Measurements from ENCODE around the gene TAF4B.
"Not testable (repeated sequence)": the region's sequence is repeated elsewhere in the genome, so short reads cannot be mapped to it uniquely, and the experiment has no call there.

The TAF4B gene

GRCh38 chr18:26242392-26242791 lies 16.1 kb downstream of the TAF4B start:
- DNase-seq, result not testable (repeated sequence)

DNA sequence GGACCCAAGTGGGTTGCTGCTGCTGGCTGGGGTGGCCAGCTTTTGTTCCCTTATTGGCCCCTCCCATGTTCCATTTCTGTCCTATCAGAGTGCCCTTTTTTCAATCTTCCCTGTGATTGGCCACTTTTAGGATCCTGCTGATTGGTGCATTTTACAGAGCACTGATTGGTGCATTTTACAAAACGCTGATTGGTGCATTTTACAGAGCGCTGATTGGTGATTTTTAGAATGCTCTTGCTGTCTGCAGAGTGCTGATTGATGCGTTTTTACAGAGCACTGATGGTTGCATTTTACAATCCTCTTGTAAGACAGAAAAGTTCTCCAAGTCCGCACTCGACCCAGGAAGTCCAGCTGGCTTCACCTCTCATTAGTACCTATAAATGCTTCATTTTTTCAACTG lies 19.2 kb downstream of the TAF4B start:
- DNase-seq, result not testable (repeated sequence)

DNA sequence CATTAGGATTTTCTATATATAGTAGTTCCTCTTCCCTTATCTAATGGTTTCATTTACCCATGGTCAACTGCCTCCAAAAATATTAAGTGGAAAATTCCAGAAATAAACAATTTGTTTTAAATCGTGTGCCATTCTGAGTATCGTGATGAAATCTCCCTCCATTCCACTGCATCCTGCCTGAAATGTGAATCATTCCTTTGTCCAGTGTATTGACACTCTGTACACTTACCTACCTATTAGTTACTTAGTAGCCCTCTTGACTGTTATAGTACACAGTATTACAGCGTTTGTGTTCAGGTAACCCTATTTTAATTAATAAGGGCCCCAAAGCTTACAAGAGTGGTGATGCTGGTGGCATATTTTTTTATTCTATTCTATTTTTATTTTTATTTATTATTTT lies 26.2 kb downstream of the TAF4B start:
- no peak for DNase-seq

GRCh38 chr18:26254808-26255207 lies 28.6 kb downstream of the TAF4B start:
- not testable (repeated sequence) for DNase-seq

- DNase-seq, result no peak
Measured at GRCh38 chr18:26255695-26256622, 29.7 kb downstream of the TAF4B start.

DNA sequence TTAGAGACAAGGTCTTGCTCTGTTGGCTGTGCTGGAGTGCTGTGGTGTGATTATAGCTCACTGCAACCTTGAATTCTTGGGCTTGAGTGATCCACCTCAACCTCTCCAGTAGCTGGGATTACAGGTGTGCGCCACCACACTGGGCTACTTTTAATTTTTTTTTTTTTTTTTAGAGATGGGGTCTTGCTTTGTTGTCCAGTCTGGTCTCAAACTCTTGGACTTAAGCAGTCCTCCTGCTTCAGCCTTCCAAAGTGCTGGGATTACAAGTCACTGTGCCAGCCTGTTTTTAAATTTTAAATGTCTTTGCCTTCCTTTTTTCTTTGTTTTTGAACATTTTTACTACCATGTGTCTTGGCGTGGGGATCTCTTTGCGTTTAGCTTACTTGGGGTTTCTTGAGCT lies 32.5 kb downstream of the TAF4B start:
- no peak for DNase-seq

GRCh38 chr18:26259416-26259815 lies 33.2 kb downstream of the TAF4B start:
- not testable (repeated sequence) for DNase-seq

DNA sequence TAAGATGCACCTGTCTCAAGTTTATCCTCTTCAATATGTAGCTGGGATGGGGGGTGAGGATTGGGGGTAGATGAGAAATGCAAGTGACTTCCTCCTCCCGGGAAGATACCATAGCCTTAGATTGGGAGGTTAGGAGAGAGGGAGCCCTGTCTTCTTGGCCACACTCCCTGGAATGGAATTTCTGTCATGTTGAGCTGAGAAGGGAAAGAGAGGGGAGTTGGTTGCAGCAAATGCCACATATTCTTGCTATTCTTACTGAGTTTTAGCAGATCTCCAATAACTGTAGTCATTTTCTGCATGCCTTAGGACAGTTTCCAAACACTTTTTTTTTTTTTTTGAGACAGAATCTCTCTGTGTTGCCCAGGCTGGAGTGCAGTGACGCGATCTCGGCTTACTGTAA lies 35.9 kb downstream of the TAF4B start:
- DNase-seq, result no peak

DNA sequence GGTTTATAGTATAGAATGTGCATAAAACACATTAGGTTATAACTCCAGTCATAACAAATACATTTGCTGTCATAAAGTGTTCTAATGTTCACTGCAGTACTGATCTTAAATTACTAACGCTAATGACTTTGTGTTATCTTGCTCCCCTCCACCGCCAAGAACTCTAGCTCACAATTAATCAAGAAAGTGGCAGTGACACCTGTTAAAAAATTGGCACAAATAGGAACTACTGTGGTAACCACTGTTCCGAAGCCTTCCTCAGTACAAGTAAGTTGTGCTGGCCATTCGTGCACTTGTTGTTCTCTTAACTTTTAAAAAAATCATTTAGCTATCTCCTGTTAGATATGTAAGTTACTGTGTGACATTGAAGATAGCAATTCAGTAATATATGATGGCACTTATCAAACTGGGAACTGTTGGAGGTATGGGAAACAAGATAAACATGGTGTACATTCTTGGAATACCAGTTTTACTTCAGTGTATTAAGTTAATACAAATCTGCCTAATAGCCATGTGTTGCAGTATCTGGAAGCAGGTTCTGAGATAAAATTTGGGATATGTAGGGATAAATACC lies 41.2 kb downstream of the TAF4B start:
- no peak for DNase-seq

GRCh38 chr18:26268454-26268853 lies 42.2 kb downstream of the TAF4B start:
- DNase-seq, result no peak

DNA sequence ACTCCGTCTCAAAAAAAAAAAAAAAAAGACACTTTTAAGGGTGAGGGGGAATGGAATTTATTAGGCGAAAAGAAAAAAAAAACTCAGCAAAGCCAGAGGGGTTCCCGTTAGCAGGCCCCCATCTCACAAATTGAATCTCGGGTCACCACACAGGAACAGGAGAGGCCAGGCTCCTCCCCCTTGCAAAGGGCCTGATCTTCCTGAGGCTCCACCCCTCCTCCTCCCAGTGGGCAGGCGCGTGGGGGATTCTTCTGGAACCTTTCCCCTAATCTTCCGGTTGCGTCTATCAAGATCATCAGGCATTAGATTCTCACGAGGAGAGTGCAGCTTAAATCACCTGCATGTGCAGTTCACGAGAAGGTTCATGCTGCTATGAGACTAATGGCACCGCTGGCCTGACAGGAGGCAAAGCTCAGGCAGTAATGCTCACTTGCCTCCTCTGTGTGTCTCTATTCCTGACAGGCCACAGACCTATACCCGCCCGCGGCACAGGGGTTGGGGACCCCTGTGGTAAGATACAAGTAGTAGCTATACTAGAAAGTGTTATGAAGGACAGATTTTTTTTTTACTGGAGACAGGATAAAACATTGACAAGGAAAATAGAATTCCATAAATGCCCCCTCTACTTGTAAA lies 45.8 kb downstream of the TAF4B start:
- no peak for DNase-seq

DNA sequence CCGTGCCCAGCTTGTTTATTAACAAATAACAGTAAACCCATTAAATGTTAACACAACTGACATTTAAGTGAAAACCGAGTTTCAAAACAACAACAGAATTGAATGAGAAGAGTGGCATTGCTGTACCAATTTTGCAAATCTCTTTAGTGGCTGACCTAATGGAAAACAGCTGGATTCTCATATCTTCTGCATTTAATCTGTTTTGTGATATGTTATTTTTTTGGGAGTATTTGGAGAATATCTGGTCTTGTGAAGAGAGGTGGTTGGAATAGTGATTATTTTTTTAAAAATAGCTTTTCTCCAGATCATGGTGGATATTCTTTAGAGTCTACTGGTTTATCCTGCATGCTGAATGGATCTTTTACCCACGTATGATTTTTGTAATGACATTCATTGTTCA lies 51.1 kb downstream of the TAF4B start:
- no peak for DNase-seq

- DNase-seq, result no peak
Measured at GRCh38 chr18:26279428-26279827, 53.2 kb downstream of the TAF4B start.

DNA sequence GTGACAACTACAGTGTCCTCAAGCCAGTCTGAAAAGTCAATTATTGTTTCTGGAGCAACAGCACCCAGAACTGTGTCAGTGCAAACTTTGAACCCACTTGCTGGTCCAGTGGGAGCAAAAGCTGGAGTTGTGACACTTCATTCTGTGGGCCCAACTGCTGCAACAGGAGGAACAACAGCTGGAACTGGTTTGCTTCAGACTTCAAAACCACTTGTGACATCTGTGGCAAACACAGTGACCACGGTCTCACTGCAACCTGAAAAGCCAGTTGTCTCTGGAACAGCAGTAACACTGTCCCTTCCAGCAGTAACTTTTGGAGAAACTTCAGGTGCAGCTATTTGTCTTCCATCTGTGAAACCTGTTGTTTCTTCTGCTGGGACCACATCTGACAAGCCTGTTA lies 59.8 kb downstream of the TAF4B start:
- DNase-seq, result no peak

- no peak for DNase-seq
Measured at GRCh38 chr18:26287644-26288043, 61.4 kb downstream of the TAF4B start.

DNA sequence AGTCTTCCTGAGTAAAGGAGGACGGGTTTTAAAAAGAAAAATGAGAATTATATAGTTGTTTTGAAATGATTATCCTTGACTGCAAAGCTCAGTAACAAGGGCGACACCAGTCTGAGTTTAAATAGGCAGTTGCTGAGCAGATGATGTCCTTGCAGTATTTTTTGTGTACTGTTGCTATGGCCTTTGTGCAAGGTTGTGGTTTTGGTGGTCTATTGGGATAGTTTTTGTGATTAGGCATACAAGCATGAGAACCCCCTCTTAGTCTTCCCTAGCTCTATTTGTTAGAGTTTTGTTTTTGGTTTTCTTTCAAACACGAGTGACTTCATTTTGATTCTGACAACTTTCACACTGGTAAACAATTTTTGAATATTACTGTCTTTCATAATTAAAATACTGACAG lies 64.1 kb downstream of the TAF4B start:
- no peak for DNase-seq

DNA sequence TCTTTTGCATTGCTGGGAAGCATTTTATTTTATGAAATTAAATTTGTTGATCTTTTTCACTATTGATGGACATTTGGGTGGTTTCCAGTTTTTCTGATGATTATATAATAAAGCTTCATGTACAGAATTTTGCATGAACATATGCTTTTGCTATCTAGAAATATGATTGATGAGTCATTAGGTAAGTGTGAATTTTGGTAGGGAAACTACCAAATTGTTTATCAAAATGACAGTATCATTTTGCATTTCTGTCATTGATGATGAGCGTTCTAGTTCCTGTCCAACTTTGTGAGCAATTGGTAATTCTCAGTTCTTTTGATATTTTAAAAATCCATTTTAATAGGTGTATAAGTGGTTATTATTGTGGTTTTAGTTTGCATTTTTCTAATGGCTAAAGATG lies 67.7 kb downstream of the TAF4B start:
- no peak for DNase-seq

GRCh38 chr18:26298107-26298506 lies 71.9 kb downstream of the TAF4B start:
- DNase-seq, result no peak

- no peak for DNase-seq
Measured at GRCh38 chr18:26301681-26302080, 75.4 kb downstream of the TAF4B start.

- not testable (repeated sequence) for DNase-seq
Measured at GRCh38 chr18:26303222-26303621, 77.0 kb downstream of the TAF4B start.

GRCh38 chr18:26304511-26304910 lies 78.3 kb downstream of the TAF4B start:
- no peak for DNase-seq

DNA sequence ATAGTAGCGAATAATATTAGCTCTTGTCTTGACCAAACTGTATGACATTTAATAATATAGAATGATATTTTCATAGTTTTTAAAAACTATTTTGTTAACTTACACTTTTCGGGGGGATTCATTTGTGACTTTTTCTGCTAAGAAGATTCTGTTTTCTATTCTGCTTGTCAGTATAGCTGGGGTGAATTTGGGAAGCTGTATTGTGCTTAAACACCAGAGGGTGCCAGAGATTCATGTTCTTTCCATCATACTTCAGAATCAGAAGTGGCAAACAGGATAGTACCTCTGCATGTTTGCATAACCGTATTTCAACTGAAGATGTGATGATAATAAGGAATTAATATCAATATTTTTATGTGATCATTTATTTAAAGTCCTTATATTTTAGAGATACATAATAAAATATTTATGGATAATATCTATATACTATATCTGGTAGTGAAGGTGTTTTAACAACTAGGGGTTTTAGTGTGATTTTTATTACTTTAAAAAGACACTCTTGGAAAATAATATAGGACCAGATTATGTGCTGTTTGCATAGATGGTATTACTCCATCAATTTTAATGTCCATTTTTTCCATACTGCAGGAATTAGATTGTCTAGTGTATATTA lies 81.0 kb downstream of the TAF4B start:
- DNase-seq, result peak; percentile 56

- DNase-seq, result no peak
Measured at GRCh38 chr18:26309281-26309680, 83.0 kb downstream of the TAF4B start.

DNA sequence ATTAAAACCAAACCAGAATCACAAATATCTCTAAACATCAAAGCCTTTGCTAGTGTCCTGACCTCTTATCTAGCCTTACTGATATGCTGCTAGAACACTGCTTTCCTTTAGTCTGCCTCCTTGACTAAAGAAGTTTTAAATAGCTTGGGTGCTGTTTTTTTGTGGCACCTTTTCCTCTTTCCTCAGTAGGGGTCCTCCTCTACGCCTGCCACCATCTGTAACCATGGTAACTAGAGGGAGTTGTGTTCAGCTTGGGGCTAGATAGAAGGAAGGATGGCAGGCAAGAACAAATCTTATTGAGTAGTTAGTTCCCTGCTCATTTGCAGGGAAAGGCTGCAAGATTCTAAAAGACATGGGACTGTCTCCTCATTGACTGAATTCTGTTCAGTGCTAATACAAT lies 86.0 kb downstream of the TAF4B start:
- DNase-seq, result no peak

Data from NCI-H748 treated with DMSO at 0.1 percent for 48 hours (cell line).